Fibroblast of lung (primary cell): ENCODE results near the gene DCUN1D2. TPM values are rescaled to one million over a fixed set of nuclear protein-coding genes. Genes with fewer than 3 reads are reported as not detected.

Source experiments
- DNase-seq, 2 donors: peaks; one replicate each; pipeline versions ENCODE4 v3.0.0 to v3.0.0-alpha.2; 2010; ENCODE audit warnings: low read depth in 2 of 2
- H2AFZ ChIP-seq: 2 replicates; pipeline ENCODE4 v1.5.1; 2012; ENCODE audit warnings: low read length, control low read depth, inconsistent platforms
- H3K27ac ChIP-seq: 2 replicates; pipeline ENCODE4 v1.5.1; 2011; ENCODE audit warnings: low read length, control low read depth; ENCODE audit not compliant: insufficient read depth
- H3K27me3 ChIP-seq: 2 replicates; pipeline ENCODE4 v1.5.1; 2011; ENCODE audit warnings: mild to moderate bottlenecking, low read length; ENCODE audit not compliant: control insufficient read depth, insufficient read depth
- H3K36me3 ChIP-seq: 2 replicates; pipeline ENCODE4 v1.5.1; 2011; ENCODE audit warnings: low read length; ENCODE audit not compliant: control insufficient read depth, insufficient read depth
- H3K4me1 ChIP-seq: 2 replicates; pipeline ENCODE4 v1.5.1; 2011; ENCODE audit warnings: low read length; ENCODE audit not compliant: control insufficient read depth, insufficient read depth; ENCODE audit errors: extremely low read depth
- H3K4me2 ChIP-seq: 2 replicates; pipeline ENCODE4 v1.5.1; 2011; ENCODE audit warnings: low read length, control low read depth; ENCODE audit not compliant: insufficient read depth; ENCODE audit errors: extremely low read depth
- H3K4me3 ChIP-seq, 4 experiments: fragments of 200-600 bp in 1 of 4; sonication (generic) in 1 of 4; replicated peaks in 1 of 4; 2 replicates each; pipeline ENCODE4 v1.5.1; 2011 to 2016; ENCODE audit warnings: low read length in 4 of 4, low read depth in 3 of 4, mild to moderate bottlenecking in 3 of 4, control low read depth in 2 of 4, inconsistent platforms in 1 of 4, mixed read lengths in 1 of 4; ENCODE audit not compliant: insufficient read depth in 1 of 4; ENCODE audit errors: control extremely low read depth in 1 of 4
- H3K79me2 ChIP-seq: 2 replicates; pipeline ENCODE4 v1.5.1; 2012; ENCODE audit warnings: mild to moderate bottlenecking, low read length, inconsistent platforms; ENCODE audit not compliant: control insufficient read depth, insufficient read depth
- H3K9ac ChIP-seq: 2 replicates; pipeline ENCODE4 v1.5.1; 2011; ENCODE audit warnings: mild to moderate bottlenecking, low read length, control low read depth; ENCODE audit not compliant: insufficient read depth
- H3K9me3 ChIP-seq: 2 replicates; pipeline ENCODE4 v1.5.1; 2012; ENCODE audit warnings: low read depth, low read length; ENCODE audit not compliant: control insufficient read depth, insufficient read depth
- H4K20me1 ChIP-seq: 2 replicates; pipeline ENCODE4 v1.5.1; 2011; ENCODE audit warnings: low read length; ENCODE audit not compliant: control insufficient read depth, insufficient read depth; ENCODE audit errors: extremely low read depth
- EZH2 ChIP-seq: IDR thresholded peaks from 2 replicates; pipeline ENCODE4 v1.5.1; 2012; ENCODE audit warnings: low read length, control low read depth, mild to moderate bottlenecking; ENCODE audit errors: missing control alignments
- polyA plus RNA-seq, 2 donors: library from polyadenylated mRNA; depleted of rRNA in 1 of 2; stranded (reverse) in 1 of 2; unstranded in 1 of 2; fragments of >200 nt; gene quantifications; 2 replicates each; pipeline ENCODE4 v1.2.1, GENCODE V29; 2011 to 2012; ENCODE audit warnings: missing spikeins in 1 of 2
- total RNA-seq: library from RNA; depleted of rRNA; stranded (reverse); fragments of >200 nt; gene quantifications from 2 replicates; pipeline ENCODE4 v1.2.1, GENCODE V29; 2014
- TF ChIP-seq, protein P1 (sequence below), 2 donors: IDR thresholded peaks in 1 of 2; conservative IDR thresholded peaks in 1 of 2; 1 replicate in 1 of 2; 2 replicates in 1 of 2; pipeline ENCODE4 v1.5.1; 2011 to 2012; ENCODE audit warnings: low read length in 2 of 2, control low read depth in 1 of 2, inconsistent platforms in 1 of 2, low read depth in 1 of 2, mild to moderate bottlenecking in 1 of 2

The DCUN1D2 gene
- total and polyA plus RNA-seq, 2 donors (not counting 1 experiment from before 2014, with no cell fraction given): 10.7 to 11.6 TPM

DNA sequence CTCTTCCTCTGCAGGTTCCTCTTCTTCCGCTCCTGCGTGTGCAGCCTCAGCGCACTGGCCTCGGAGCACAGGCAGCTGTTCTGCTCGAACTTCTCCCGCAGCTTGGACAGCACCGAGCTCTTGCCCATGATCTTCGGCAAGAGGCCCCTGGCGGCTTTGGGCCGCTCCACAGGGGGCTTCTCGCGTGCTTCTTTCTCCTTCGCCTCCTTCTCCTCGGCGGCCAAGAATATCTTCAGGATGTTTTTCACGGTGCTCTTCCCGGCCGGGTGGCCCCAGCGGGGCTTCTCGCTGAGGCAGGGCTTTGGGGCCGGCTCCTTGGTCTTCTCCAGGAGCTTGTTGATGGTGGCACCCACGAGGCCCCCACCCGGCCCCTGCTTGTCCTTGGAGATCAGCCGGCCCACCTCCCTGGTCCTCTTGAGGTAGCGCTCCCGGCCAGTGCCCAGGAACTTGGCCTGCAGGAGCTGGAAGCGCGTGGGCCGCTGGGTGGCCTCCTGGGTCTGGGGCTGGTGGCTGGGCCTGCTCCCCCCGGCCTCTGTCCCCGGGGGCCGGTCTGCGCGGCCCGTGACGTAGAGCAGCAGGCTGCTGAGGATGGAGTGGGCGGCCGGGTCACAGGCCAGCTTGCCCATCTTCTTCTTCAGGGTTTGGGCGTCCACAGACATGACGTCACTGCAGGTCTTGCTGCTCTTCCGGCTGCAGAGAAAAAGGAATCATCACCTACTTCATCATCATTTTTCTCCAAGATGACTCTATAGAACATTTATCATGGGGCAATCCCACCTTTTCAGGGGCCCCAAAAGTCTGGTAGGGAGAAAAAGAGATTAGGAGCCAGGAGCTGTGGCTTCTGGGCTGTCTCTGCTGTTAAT lies 82.7 kb downstream of the DCUN1D2 start:
- H2AFZ ChIP-seq: no peak overlapping the region
- no peak overlapping the region for H3K4me2 ChIP-seq
- H3K4me3 ChIP-seq: no peak overlapping the region
- H3K9me3 ChIP-seq: no peaks in the 10 kb centered on the region
- no peak for TF ChIP-seq EZH2
- TF ChIP-seq, protein P1, sequence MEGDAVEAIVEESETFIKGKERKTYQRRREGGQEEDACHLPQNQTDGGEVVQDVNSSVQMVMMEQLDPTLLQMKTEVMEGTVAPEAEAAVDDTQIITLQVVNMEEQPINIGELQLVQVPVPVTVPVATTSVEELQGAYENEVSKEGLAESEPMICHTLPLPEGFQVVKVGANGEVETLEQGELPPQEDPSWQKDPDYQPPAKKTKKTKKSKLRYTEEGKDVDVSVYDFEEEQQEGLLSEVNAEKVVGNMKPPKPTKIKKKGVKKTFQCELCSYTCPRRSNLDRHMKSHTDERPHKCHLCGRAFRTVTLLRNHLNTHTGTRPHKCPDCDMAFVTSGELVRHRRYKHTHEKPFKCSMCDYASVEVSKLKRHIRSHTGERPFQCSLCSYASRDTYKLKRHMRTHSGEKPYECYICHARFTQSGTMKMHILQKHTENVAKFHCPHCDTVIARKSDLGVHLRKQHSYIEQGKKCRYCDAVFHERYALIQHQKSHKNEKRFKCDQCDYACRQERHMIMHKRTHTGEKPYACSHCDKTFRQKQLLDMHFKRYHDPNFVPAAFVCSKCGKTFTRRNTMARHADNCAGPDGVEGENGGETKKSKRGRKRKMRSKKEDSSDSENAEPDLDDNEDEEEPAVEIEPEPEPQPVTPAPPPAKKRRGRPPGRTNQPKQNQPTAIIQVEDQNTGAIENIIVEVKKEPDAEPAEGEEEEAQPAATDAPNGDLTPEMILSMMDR (conservative IDR thresholded peaks at IDR 0.05 in 1 of 2, IDR thresholded peaks at IDR 0.05 in 1 of 2; ENCODE audit: low read depth in 1 of 2, low read length in 2 of 2): no peak
- H3K79me2 ChIP-seq: no peaks in the 10 kb centered on the region
- DNase-seq: no peak
- no peak overlapping the region for H3K27ac ChIP-seq
- no peaks in the 10 kb centered on the region for H3K36me3 ChIP-seq
- H3K9ac ChIP-seq: no peak overlapping the region
- H3K27me3 ChIP-seq: no peaks in the 10 kb centered on the region
- H4K20me1 ChIP-seq: no peaks in the 10 kb centered on the region
- H3K4me1 ChIP-seq: peaks cover 15% of the 10 kb centered on the region

DNA sequence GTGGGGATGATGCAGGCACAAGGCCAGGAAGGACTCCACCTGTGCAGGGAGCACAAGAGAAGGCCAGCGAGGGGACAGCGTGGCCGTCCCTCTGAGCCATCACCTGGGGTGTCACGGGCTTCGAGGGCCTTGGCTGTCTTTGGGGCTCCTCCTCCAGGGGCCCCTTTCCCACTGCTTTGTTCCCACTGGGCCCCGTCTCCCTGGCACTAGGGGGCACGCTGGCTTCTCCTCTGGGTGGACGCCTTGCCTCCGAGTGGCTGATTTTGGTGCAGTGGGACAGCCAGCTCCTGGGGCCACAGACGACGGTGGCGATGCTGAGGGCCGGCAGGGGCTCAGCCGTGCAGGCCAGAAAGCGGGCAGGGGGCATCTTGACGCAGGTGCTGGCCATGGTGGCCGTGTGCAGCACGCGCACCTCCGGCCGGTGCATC lies 83.4 kb downstream of the DCUN1D2 start:
- H2AFZ ChIP-seq: no peak overlapping the region
- H3K9me3 ChIP-seq: no peaks in the 10 kb centered on the region
- H3K36me3 ChIP-seq: no peaks in the 10 kb centered on the region
- H3K9ac ChIP-seq: no peak overlapping the region
- H4K20me1 ChIP-seq: no peaks in the 10 kb centered on the region
- no peaks in the 10 kb centered on the region for H3K27me3 ChIP-seq
- no peaks in the 10 kb centered on the region for H3K79me2 ChIP-seq
- no peak overlapping the region for H3K27ac ChIP-seq
- TF ChIP-seq, protein P1 (conservative IDR thresholded peaks at IDR 0.05 in 1 of 2, IDR thresholded peaks at IDR 0.05 in 1 of 2; ENCODE audit: low read depth in 1 of 2, low read length in 2 of 2): no peak
- TF ChIP-seq EZH2: no peak
- peaks cover 15% of the 10 kb centered on the region for H3K4me1 ChIP-seq
- H3K4me2 ChIP-seq: no peak overlapping the region
- H3K4me3 ChIP-seq: no peak overlapping the region
- DNase-seq: no peak

DNA sequence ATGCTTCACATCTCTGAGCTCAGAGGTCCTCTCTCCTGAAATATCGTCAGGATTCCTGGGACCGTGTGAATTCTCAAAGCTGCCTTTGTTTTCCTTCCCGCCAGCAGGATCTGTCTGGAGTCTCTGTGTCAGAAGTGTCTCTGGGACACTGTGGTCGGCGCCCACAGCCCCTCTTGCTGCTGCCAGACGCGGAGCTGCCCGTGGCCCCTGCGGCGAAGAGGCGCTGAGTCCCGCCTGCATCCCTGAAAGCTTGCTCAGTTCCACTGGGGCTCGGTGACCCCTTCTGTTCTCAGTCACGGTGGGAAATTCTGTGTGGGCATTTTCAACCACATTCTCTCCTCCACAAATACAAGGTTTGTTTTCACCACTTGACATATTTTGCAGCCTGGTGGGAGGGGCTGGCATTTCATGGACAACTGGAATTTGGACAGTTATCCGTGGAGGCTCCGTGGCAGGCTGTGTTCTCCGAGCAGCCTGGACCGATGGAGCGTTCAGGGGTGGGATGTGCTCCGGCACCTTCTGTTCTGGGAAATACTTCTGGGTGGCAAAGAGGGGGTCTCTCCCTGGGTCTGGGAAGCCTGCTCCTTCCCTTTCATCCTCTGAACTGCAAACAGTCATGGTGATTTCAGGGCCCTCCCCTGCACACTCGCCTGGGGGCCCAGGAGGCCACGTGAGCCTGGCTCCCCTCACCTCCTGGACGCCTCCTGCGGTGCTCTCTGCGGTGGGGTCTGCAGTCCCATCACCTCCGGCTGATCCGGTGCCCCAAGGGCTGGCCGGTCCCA lies 84.0 kb downstream of the DCUN1D2 start:
- H3K27me3 ChIP-seq: no peaks in the 10 kb centered on the region
- H3K4me3 ChIP-seq: no peak overlapping the region
- H3K27ac ChIP-seq: no peak overlapping the region
- DNase-seq: peak in 1 of 2 donors; percentile 35
- no peaks in the 10 kb centered on the region for H3K79me2 ChIP-seq
- no peak overlapping the region for H3K4me2 ChIP-seq
- no peak for TF ChIP-seq EZH2
- TF ChIP-seq, protein P1 (conservative IDR thresholded peaks at IDR 0.05 in 1 of 2, IDR thresholded peaks at IDR 0.05 in 1 of 2; ENCODE audit: low read depth in 1 of 2, low read length in 2 of 2): no peak
- no peak overlapping the region for H3K9ac ChIP-seq
- H3K4me1 ChIP-seq: peaks cover 13% of the 10 kb centered on the region
- no peaks in the 10 kb centered on the region for H3K9me3 ChIP-seq
- no peaks in the 10 kb centered on the region for H3K36me3 ChIP-seq
- H2AFZ ChIP-seq: no peak overlapping the region
- H4K20me1 ChIP-seq: no peaks in the 10 kb centered on the region
